ENCODE data around the gene ADIPOR2. TPM values are rescaled to one million over a fixed set of nuclear protein-coding genes. Genes with fewer than 3 reads are reported as not detected.
"Not testable (repeated sequence)": the region's sequence is repeated elsewhere in the genome, so short reads cannot be mapped to it uniquely, and the experiment has no call there.

ADIPOR2 gene
- polyA plus RNA-seq, 3 donors = 45.7 to 47.4 (median 46.3) TPM

GRCh38 chr12:1726753-1727152 is 35.9 kb downstream of the ADIPOR2 start:
- DNase-seq = no peak

GRCh38 chr12:1728824-1729223 is 38.0 kb downstream of the ADIPOR2 start:
- DNase-seq = no peak

GRCh38 chr12:1731019-1731687 is 40.3 kb downstream of the ADIPOR2 start:
- DNase-seq = no peak

- DNase-seq = not testable (repeated sequence)
These were observed 40.8 kb downstream of the ADIPOR2 start for GRCh38 chr12:1731688-1732078.

- no peak for DNase-seq
These were observed 42.0 kb downstream of the ADIPOR2 start for GRCh38 chr12:1732914-1733313.

- DNase-seq = not testable (repeated sequence)
These were observed 42.8 kb downstream of the ADIPOR2 start for GRCh38 chr12:1733712-1734111.

GRCh38 chr12:1737652-1738286 is 46.9 kb downstream of the ADIPOR2 start:
- no peak for DNase-seq

- DNase-seq = no peak
These were observed 47.6 kb downstream of the ADIPOR2 start for GRCh38 chr12:1738446-1738845.

- no peak for DNase-seq
These were observed 48.5 kb downstream of the ADIPOR2 start for GRCh38 chr12:1739368-1739767.

- DNase-seq = peak; percentile 59
These were observed 49.5 kb downstream of the ADIPOR2 start for GRCh38 chr12:1740161-1740948.

GRCh38 chr12:1741154-1741949 is 50.5 kb downstream of the ADIPOR2 start:
- DNase-seq = no peak

- DNase-seq = no peak
These were observed 54.1 kb downstream of the ADIPOR2 start for GRCh38 chr12:1744932-1745331.

GRCh38 chr12:1747609-1748008 is 56.7 kb downstream of the ADIPOR2 start:
- DNase-seq = no peak

- DNase-seq = no peak
These were observed 58.1 kb downstream of the ADIPOR2 start for GRCh38 chr12:1749019-1749418.

- DNase-seq = no peak
These were observed 59.4 kb downstream of the ADIPOR2 start for GRCh38 chr12:1750300-1750699.

- DNase-seq = no peak
These were observed 67.5 kb downstream of the ADIPOR2 start for GRCh38 chr12:1758376-1758775.

- DNase-seq = no peak
These were observed 68.0 kb downstream of the ADIPOR2 start for GRCh38 chr12:1758887-1759286.

GRCh38 chr12:1760566-1761382 is 69.9 kb downstream of the ADIPOR2 start:
- no peak for DNase-seq

GRCh38 chr12:1761857-1762256 is 71.0 kb downstream of the ADIPOR2 start:
- no peak for DNase-seq

- DNase-seq = no peak
These were observed 72.3 kb downstream of the ADIPOR2 start for GRCh38 chr12:1763153-1763552.

- DNase-seq = no peak
These were observed 75.2 kb downstream of the ADIPOR2 start for GRCh38 chr12:1766110-1766509.

All from renal pelvis (tissue), 4 donors.